ENCODE results near the gene NBPF15.
A peak's percentile ranks its signal among the peaks of the same experiment; 100 is the strongest.
"Not testable (repeated sequence)": the region's sequence is repeated elsewhere in the genome, so short reads cannot be mapped to it uniquely, and the experiment has no call there.

NBPF15 gene, protein sequence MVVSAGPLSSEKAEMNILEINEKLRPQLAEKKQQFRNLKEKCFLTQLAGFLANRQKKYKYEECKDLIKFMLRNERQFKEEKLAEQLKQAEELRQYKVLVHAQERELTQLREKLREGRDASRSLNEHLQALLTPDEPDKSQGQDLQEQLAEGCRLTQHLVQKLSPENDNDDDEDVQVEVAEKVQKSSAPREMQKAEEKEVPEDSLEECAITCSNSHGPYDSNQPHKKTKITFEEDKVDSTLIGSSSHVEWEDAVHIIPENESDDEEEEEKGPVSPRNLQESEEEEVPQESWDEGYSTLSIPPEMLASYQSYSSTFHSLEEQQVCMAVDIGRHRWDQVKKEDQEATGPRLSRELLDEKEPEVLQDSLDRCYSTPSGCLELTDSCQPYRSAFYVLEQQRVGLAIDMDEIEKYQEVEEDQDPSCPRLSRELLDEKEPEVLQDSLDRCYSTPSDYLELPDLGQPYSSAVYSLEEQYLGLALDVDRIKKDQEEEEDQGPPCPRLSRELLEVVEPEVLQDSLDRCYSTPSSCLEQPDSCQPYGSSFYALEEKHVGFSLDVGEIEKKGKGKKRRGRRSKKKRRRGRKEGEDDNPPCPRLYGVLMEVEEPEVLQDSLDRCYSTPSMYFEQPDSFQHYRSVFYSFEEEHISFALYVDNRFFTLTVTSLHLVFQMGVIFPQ

DNA sequence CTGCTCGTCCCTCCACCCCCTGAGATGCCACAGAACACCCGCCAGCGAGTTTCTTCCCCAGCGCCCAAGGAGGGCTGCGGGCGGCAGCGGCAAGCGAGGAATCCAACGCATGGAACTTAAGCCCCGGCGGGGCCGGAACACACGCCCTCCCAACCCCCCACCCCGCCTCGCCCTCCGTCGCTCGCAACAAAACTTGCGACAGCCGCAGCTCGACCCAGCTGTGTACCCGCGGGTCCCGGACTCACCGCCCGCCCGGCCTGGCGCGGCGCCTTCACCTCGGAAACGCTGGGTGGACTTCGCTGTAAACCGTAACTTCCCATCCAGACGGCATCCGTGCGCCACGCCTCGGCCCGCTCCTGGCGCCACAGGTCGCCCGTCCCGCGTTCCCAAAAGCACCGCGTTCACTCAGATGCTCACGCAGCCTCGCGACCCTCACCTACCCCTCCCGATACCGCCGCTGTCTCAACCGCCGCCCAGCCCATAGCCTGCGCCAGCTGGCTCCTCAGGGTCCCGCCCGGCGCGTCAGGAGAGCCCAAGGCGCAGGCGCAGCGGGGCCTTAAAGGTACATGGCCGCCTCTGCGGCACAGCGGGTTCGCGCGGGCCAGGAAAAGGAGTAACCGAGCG is at the start of gene NBPF15:
Gene NBPF15, minus strand, starts transcription at position 534 of the 624 bp plus-strand sequence. CDS start 21,666 bp downstream, outside the sequence.
- peak within 1 kb of the TSS; percentile 96 to 99 for H3K4me3 Mint-ChIP-seq
- H3K9me3 Mint-ChIP-seq, H3K36me3 Mint-ChIP-seq, H3K4me1 Mint-ChIP-seq, H3K27me3 Mint-ChIP-seq: not testable (repeated sequence)
- H3K27ac Mint-ChIP-seq, result peak within 1 kb of the TSS; percentile 95
- DNase-seq (peak; percentile 62), ATAC-seq (replicated peaks) (peak; percentile 99)

DNA sequence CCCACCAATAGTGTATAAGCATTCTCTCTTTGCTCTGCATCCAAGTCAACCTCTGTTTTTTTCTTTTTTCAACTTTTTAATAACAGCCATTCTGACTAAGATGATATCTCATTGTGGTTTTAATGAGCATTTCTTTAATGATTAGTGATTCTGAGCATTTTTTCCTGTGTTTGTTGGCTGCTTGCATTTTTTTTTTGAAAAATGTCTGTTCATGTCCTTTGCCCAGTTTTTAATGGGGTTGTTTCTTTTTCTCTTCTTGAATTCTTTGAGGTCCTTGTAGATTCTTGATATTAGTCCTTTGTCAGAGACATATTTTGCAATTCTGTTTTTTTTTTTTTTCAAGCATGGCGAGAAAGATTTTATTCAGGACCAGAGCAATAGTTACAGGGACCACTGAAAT is 35.0 kb upstream of the NBPF15 start:
- H3K4me3 Mint-ChIP-seq; H3K36me3 Mint-ChIP-seq; H3K9me3 Mint-ChIP-seq; ATAC-seq (replicated peaks); DNase-seq; H3K4me1 Mint-ChIP-seq; H3K27ac Mint-ChIP-seq: not testable (repeated sequence)
- H3K27me3 Mint-ChIP-seq, result peaks cover 0 to 10% of the 10 kb centered on the region in 2 donors

- not testable (repeated sequence) for ATAC-seq (replicated peaks); DNase-seq; H3K36me3 Mint-ChIP-seq; H3K9me3 Mint-ChIP-seq; H3K4me1 Mint-ChIP-seq; H3K4me3 Mint-ChIP-seq; H3K27ac Mint-ChIP-seq
- H3K27me3 Mint-ChIP-seq, result peaks cover 0 to 10% of the 10 kb centered on the region in 2 donors
These were observed 32.7 kb upstream of the NBPF15 start for GRCh38 chr1:144494130-144494529.

GRCh38 chr1:144490394-144490793 is 28.9 kb upstream of the NBPF15 start:
- ATAC-seq (replicated peaks); H3K36me3 Mint-ChIP-seq; H3K27me3 Mint-ChIP-seq; H3K27ac Mint-ChIP-seq; DNase-seq; H3K9me3 Mint-ChIP-seq; H3K4me1 Mint-ChIP-seq: not testable (repeated sequence)
- peak overlapping the region in 1 of 2 donors; percentile 71 for H3K4me3 Mint-ChIP-seq

DNA sequence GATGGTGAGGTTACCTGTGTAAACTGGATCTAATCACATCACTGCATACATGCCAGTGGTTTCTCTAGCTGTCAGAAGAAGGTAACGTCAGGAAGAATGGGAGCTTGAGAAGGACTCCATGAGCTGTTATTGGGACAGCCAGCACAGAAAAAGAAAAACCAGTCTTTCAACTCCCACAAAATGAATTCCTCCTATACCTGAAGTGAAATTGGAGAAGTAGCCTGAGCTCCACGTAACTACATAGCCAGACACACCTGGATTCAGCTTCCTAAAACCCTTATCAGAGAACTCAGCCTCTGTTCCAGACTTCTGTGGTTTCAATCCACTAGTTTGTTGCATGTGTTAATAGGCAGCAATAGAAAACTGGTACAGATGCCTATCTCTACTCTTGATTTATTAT is 25.5 kb upstream of the NBPF15 start:
- H3K27ac Mint-ChIP-seq; H3K27me3 Mint-ChIP-seq; ATAC-seq (replicated peaks); H3K36me3 Mint-ChIP-seq; H3K4me1 Mint-ChIP-seq; H3K4me3 Mint-ChIP-seq; DNase-seq; H3K9me3 Mint-ChIP-seq: not testable (repeated sequence)

- not testable (repeated sequence) for H3K9me3 Mint-ChIP-seq, H3K4me1 Mint-ChIP-seq, DNase-seq, H3K27ac Mint-ChIP-seq, H3K4me3 Mint-ChIP-seq, H3K36me3 Mint-ChIP-seq, H3K27me3 Mint-ChIP-seq
- ATAC-seq (replicated peaks), result peak in 1 of 2 donors; percentile 38
These were observed 23.9 kb upstream of the NBPF15 start for GRCh38 chr1:144485048-144485993.

DNA sequence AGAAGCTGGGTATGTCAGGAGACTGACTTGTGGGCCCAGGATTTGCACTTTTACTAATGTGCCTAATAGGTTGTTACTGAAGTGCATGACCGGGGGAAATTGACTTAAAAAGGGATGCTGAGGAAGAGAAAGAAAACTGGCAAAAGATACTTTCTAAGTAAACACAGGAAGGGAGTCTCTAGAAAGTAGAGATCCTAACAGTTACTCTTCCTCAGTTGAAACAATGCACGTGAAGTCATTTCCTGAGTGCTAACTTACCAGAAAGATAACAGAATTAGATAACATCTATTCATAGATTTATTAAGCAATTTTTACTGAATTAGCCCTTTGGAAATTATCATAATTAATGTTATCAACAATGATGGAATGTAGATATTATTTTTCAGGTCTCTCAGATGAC is 12.4 kb upstream of the NBPF15 start:
- ATAC-seq (replicated peaks); H3K27ac Mint-ChIP-seq; H3K9me3 Mint-ChIP-seq: not testable (repeated sequence)

GRCh38 chr1:144471434-144471833 is 10.0 kb upstream of the NBPF15 start:
- H3K4me3 Mint-ChIP-seq; ATAC-seq (replicated peaks); DNase-seq; H3K27ac Mint-ChIP-seq; H3K36me3 Mint-ChIP-seq; H3K27me3 Mint-ChIP-seq; H3K4me1 Mint-ChIP-seq; H3K9me3 Mint-ChIP-seq: not testable (repeated sequence)

More for the DNA sequence above, 12.4 kb upstream of the NBPF15 start:
- H3K4me3 Mint-ChIP-seq, DNase-seq, H3K36me3 Mint-ChIP-seq, H3K4me1 Mint-ChIP-seq, H3K27me3 Mint-ChIP-seq: not testable (repeated sequence)

DNA sequence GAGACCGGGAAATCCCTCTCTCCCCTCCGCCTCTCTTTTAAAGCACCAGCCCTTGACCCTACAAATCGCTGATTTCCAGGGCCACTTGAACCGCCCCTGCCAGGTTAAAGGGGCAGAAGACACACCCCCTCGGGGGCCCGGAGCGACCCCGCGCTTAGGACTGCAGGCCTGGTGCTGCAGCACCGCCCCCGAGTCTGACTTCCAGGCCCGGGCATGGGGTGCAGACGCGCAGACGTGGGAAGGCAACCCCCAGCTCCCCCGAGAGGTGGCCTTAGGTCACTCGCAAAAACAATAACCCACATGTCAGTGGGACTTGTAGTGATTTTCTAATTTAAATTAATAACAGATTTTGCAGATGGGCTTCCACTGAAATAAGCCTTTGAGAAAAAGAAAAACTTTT is 309 bp upstream of the NBPF15 start:
- H3K27me3 Mint-ChIP-seq, H3K9me3 Mint-ChIP-seq, H3K4me3 Mint-ChIP-seq, H3K4me1 Mint-ChIP-seq, H3K27ac Mint-ChIP-seq, DNase-seq, H3K36me3 Mint-ChIP-seq: not testable (repeated sequence)
- ATAC-seq (replicated peaks), result peak; percentile 31 to 35

- H3K27me3 Mint-ChIP-seq, H3K9me3 Mint-ChIP-seq, H3K4me1 Mint-ChIP-seq, H3K27ac Mint-ChIP-seq, DNase-seq, H3K36me3 Mint-ChIP-seq: not testable (repeated sequence)
- peak; percentile 53 to 56 for ATAC-seq (replicated peaks)
- H3K4me3 Mint-ChIP-seq, result peak overlapping the region; percentile 96 to 99
These were observed 783 bp downstream of the NBPF15 start for GRCh38 chr1:144460686-144461085.

- DNase-seq; H3K27ac Mint-ChIP-seq; H3K27me3 Mint-ChIP-seq; H3K9me3 Mint-ChIP-seq; ATAC-seq (replicated peaks); H3K4me3 Mint-ChIP-seq; H3K36me3 Mint-ChIP-seq; H3K4me1 Mint-ChIP-seq: not testable (repeated sequence)
These were observed 19.1 kb downstream of the NBPF15 start for GRCh38 chr1:144442402-144442801.

DNA sequence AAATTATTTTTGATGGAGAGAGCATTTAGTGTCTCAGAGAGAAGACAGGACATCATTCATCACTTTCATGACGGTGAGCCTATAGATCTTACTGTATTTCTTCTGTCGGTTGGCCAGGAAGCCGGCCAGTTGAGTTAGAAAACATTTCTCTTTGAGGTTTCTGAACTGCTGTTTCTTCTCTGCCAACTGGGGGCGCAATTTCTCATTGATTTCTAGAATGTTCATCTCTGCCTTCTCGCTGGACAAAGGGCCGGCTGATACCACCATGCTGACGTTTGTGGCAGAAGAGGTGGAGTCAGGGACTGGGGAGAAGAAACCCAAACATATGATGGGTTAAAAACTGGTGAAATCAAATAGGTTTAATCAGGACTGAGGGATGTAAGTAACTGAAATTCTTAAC is 21.7 kb downstream of the NBPF15 start:
- H3K4me3 Mint-ChIP-seq; H3K27ac Mint-ChIP-seq; DNase-seq; H3K27me3 Mint-ChIP-seq; ATAC-seq (replicated peaks); H3K9me3 Mint-ChIP-seq; H3K36me3 Mint-ChIP-seq; H3K4me1 Mint-ChIP-seq: not testable (repeated sequence)

GRCh38 chr1:144418891-144419694 is 42.4 kb downstream of the NBPF15 start:
- not testable (repeated sequence) for ATAC-seq (replicated peaks); H3K4me1 Mint-ChIP-seq; H3K9me3 Mint-ChIP-seq; H3K27me3 Mint-ChIP-seq
- Mint-ChIP-seq H3K27ac (peak overlapping the region; percentile 98), H3K4me3 (peak overlapping the region; percentile 90 to 92), H3K36me3 (peaks cover 10 to 13% of the 10 kb centered on the region in 2 donors)
- peak; percentile 68 for DNase-seq

Data from stimulated activated naive B cell treated with anti-CD40 and anti-IgM and Interleukin-4, amounts not matched to agents 10 μg/mL and 1 μg/mL and 100 μg/mL, for 72 hours (primary cell).